CD14-positive monocyte (primary cell): ENCODE measurements around the gene FOXN4. TPM values are rescaled to one million over a fixed set of nuclear protein-coding genes. Genes with fewer than 3 reads are reported as not detected.

ENCODE experiments used
- DNase-seq, 3 donors: peaks; one replicate each; pipeline ENCODE4 v3.0.0-alpha.2; 2011 to 2022
- H2AFZ ChIP-seq: 2 replicates; pipeline ENCODE4 v1.6.0; 2012; ENCODE audit warnings: mild to moderate bottlenecking, low read depth, low read length, inconsistent platforms; ENCODE audit not compliant: insufficient read depth, poor library complexity, severe bottlenecking
- H3K27ac ChIP-seq, 2 donors: 1 replicate in 1 of 2; 2 replicates in 1 of 2; pipeline ENCODE4 v1.5.1; 2012 to 2013; ENCODE audit warnings: low read length in 2 of 2, control low read depth in 1 of 2, inconsistent platforms in 1 of 2, low read depth in 1 of 2, mild to moderate bottlenecking in 1 of 2
- H3K27me3 ChIP-seq, 2 donors: one replicate each; pipeline versions ENCODE4 v1.6.0 to v1.6.1; 2011 to 2013; ENCODE audit warnings: low read length in 2 of 2; ENCODE audit not compliant: control insufficient read depth in 2 of 2, insufficient read depth in 2 of 2
- H3K36me3 ChIP-seq, 2 donors: replicated peaks in 1 of 2; 1 replicate in 1 of 2; 2 replicates in 1 of 2; pipeline versions ENCODE4 v1.5.1 to v1.6.1; 2012 to 2013; ENCODE audit warnings: low read length in 2 of 2, control low read depth in 1 of 2, inconsistent platforms in 1 of 2, mild to moderate bottlenecking in 1 of 2; ENCODE audit not compliant: insufficient read depth in 2 of 2, control insufficient read depth in 1 of 2
- H3K4me1 ChIP-seq, 2 donors: 1 replicate in 1 of 2; 2 replicates in 1 of 2; pipeline versions ENCODE4 v1.5.1 to v1.6.1; 2012 to 2013; ENCODE audit warnings: low read length in 2 of 2, control low read depth in 1 of 2, inconsistent platforms in 1 of 2, mild to moderate bottlenecking in 1 of 2, moderate library complexity in 1 of 2; ENCODE audit not compliant: insufficient read depth in 2 of 2, control insufficient read depth in 1 of 2
- H3K4me2 ChIP-seq: replicated peaks from 2 replicates; pipeline ENCODE3; 2012; ENCODE audit warnings: low read length, moderate library complexity, mild to moderate bottlenecking; ENCODE audit not compliant: poor library complexity, severe bottlenecking; ENCODE audit errors: extremely low read depth
- H3K4me3 ChIP-seq, 3 experiments: fragments of 200-600 bp in 1 of 3; sonication (generic) in 1 of 3; replicated peaks in 1 of 3; 1 replicate in 2 of 3; 2 replicates in 1 of 3; pipeline ENCODE4 v1.5.1; 2011 to 2013; ENCODE audit warnings: low read length in 3 of 3, mild to moderate bottlenecking in 3 of 3, control low read depth in 2 of 3, low read depth in 2 of 3, inconsistent platforms in 1 of 3, moderate library complexity in 1 of 3
- H3K79me2 ChIP-seq: 2 replicates; pipeline ENCODE4 v1.6.0; 2012; ENCODE audit warnings: mild to moderate bottlenecking, control low read depth, inconsistent platforms, low read length, moderate library complexity; ENCODE audit not compliant: insufficient read depth
- H3K9ac ChIP-seq: 2 replicates; pipeline ENCODE4 v1.6.0; 2017; ENCODE audit warnings: low read length, mild to moderate bottlenecking; ENCODE audit not compliant: insufficient read depth, poor library complexity, severe bottlenecking
- H3K9me3 ChIP-seq, 2 donors: replicated peaks in 1 of 2; 1 replicate in 1 of 2; 2 replicates in 1 of 2; pipeline versions ENCODE4 v1.5.1 to v1.6.1; 2012 to 2013; ENCODE audit warnings: low read length in 2 of 2, control low read depth in 1 of 2; ENCODE audit not compliant: control insufficient read depth in 1 of 2, insufficient read depth in 1 of 2
- H4K20me1 ChIP-seq: 2 replicates; pipeline ENCODE4 v1.6.0; 2012; ENCODE audit warnings: mild to moderate bottlenecking, low read length, control low read depth, moderate library complexity; ENCODE audit not compliant: insufficient read depth
- H3K27ac Mint-ChIP-seq, 7 donors: one replicate each; pipeline ENCODE4 v1.8.0; 2020; ENCODE audit warnings: mild to moderate bottlenecking in 7 of 7, mixed read lengths in 7 of 7, moderate library complexity in 6 of 7, inconsistent platforms in 2 of 7
- H3K27me3 Mint-ChIP-seq, 3 donors: one replicate each; pipeline ENCODE4 v1.8.0; 2021 to 2022; ENCODE audit warnings: low read depth in 3 of 3, mild to moderate bottlenecking in 3 of 3, mixed read lengths in 3 of 3, moderate library complexity in 3 of 3, inconsistent platforms in 1 of 3
- H3K36me3 Mint-ChIP-seq, 2 donors: one replicate each; pipeline ENCODE4 v1.8.0; 2020; ENCODE audit warnings: mixed read lengths in 2 of 2, inconsistent platforms in 1 of 2, mild to moderate bottlenecking in 1 of 2
- H3K4me1 Mint-ChIP-seq: one replicate; pipeline ENCODE4 v1.8.0; 2020; ENCODE audit warnings: mild to moderate bottlenecking, mixed read lengths
- H3K4me3 Mint-ChIP-seq, 2 donors: one replicate each; pipeline ENCODE4 v1.8.0; 2020; ENCODE audit warnings: mild to moderate bottlenecking in 2 of 2, mixed read lengths in 2 of 2, moderate library complexity in 1 of 2
- H3K9me3 Mint-ChIP-seq, 7 donors: one replicate each; pipeline ENCODE4 v1.8.0; 2020 to 2022; ENCODE audit warnings: mixed read lengths in 7 of 7, mild to moderate bottlenecking in 6 of 7, moderate library complexity in 6 of 7, inconsistent platforms in 2 of 7
- CTCF ChIP-seq: fragments of 200-600 bp; IDR thresholded peaks from one replicate; pipeline ENCODE4 v1.8.0; 2022; ENCODE audit warnings: antibody characterized with exemption, mild to moderate bottlenecking
- WGBS: methylation state at CpG from one replicate; pipeline ENCODE4 v1.1.5; 2013; ENCODE audit warnings: missing lambda C conversion rate; ENCODE audit not compliant: insufficient coverage; 5-methylcytosine and 5-hydroxymethylcytosine counted together
- intact Hi-C, 2 donors: fragments of 100-400 bp; cut with micrococcal nuclease; formaldehyde crosslinking; loops; one replicate each; pipeline versions ENCODE4 v1.15.0 to v1.15.1; 2023
- polyA plus RNA-seq, 3 donors: library from polyadenylated mRNA; depleted of rRNA in 1 of 3; unstranded in 2 of 3; stranded (reverse) in 1 of 3; fragments of 300-500 nt in 2 of 3; fragments of >200 nt in 1 of 3; fragmentation: Illumina TruSeq in 2 of 3; gene quantifications; 1 replicate in 2 of 3; 2 replicates in 1 of 3; pipeline ENCODE4 v1.2.3, GENCODE V29; 2012 to 2021

Gene FOXN4
- polyA plus RNA-seq, 3 donors, result not detected

- Histone ChIP-seq H3K9ac (no peak overlapping the region), H3K4me3 (no peak overlapping the region), H3K79me2 (no peaks in the 10 kb centered on the region), H3K4me1 (no peaks in the 10 kb centered on the region), H3K36me3 (peaks cover 16 to 18% of the 10 kb centered on the region in 2 donors), H3K9me3 (no peaks in the 10 kb centered on the region), H3K27ac (no peak overlapping the region), H2AFZ (no peak overlapping the region), H3K27me3 (no peaks in the 10 kb centered on the region), H3K4me2 (no peak overlapping the region), H4K20me1 (no peaks in the 10 kb centered on the region)
- peaks cover 0 to 1% (median 0%) of the 10 kb centered on the region in 3 donors for H3K27me3 Mint-ChIP-seq
- no peak for DNase-seq
- no peaks in the 10 kb centered on the region for H3K4me1 Mint-ChIP-seq
- WGBS, result 98% methylated on average over 10 of the region's 11 CpGs
- TF ChIP-seq CTCF, result no peak
- no peak overlapping the region for H3K4me3 Mint-ChIP-seq
- no peak overlapping the region for H3K27ac Mint-ChIP-seq
- no peaks in the 10 kb centered on the region for H3K9me3 Mint-ChIP-seq
- H3K36me3 Mint-ChIP-seq, result peaks cover 41 to 59% of the 10 kb centered on the region in 2 donors
- intact Hi-C loops, result no loop called here
Observed at GRCh38 chr12:109239691-109240090, 69.4 kb downstream of the FOXN4 start.

DNA sequence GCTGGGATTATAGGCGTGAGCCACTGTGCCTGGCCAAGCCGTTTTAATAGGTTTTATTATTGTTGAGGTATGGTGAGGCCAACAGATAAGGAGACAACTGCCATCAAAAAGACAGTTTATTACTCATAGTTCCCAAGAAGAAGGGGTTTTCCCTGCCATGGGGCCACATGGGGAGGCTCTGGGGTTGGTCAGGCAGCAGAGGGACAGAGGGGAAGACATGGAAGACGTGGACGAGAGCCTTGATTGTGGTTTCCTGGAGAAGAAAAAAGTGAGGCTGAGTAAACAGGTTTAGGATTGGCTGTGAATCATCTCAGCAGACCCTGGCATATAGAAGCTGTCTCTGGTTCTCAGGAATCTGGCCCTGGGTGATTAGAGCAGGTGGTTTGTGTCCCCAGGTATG lies 69.9 kb downstream of the FOXN4 start:
- 74% methylated on average over 2 of the region's 4 CpGs for WGBS
- peaks cover 41 to 59% of the 10 kb centered on the region in 2 donors for H3K36me3 Mint-ChIP-seq
- H3K9me3 Mint-ChIP-seq, result no peaks in the 10 kb centered on the region
- Histone ChIP-seq H3K27ac (no peak overlapping the region), H3K4me2 (no peak overlapping the region), H3K79me2 (no peaks in the 10 kb centered on the region), H3K4me3 (no peak overlapping the region), H2AFZ (no peak overlapping the region), H3K4me1 (no peaks in the 10 kb centered on the region), H3K27me3 (no peaks in the 10 kb centered on the region), H3K9ac (no peak overlapping the region), H4K20me1 (no peaks in the 10 kb centered on the region), H3K36me3 (peaks cover 16 to 18% of the 10 kb centered on the region in 2 donors), H3K9me3 (no peaks in the 10 kb centered on the region)
- no peak overlapping the region for H3K27ac Mint-ChIP-seq
- H3K27me3 Mint-ChIP-seq, result peaks cover 0 to 1% (median 0%) of the 10 kb centered on the region in 3 donors
- no peak for TF ChIP-seq CTCF
- intact Hi-C loops, result no loop called here
- H3K4me1 Mint-ChIP-seq, result no peaks in the 10 kb centered on the region
- H3K4me3 Mint-ChIP-seq, result no peak overlapping the region
- DNase-seq, result no peak
